OCI-LY3 (cell line): ENCODE results near the gene HYAL3.

ENCODE experiments used
- H2AFZ ChIP-seq: fragments of 200-600, 300-600 bp; shearing (Covaris generic); 2 replicates; pipeline ENCODE4 v1.6.0; 2014; ENCODE audit warnings: antibody characterized with exemption, low read depth, low read length
- H3K27ac ChIP-seq: fragments of 200-600, 300-600 bp; sonication (generic); 2 replicates; pipeline ENCODE4 v1.5.1; 2014; ENCODE audit warnings: mild to moderate bottlenecking, low read length, moderate library complexity, mixed read lengths
- H3K27me3 ChIP-seq: fragments of 200-600, 300-600 bp; sonication (generic); 2 replicates; pipeline ENCODE4 v1.6.1; 2014; ENCODE audit warnings: low read depth, low read length, mixed read lengths
- H3K36me3 ChIP-seq: fragments of 200-600, 300-600 bp; sonication (generic); replicated peaks from 2 replicates; pipeline ENCODE3; 2014; ENCODE audit warnings: low read depth, low read length, mixed read lengths
- H3K4me1 ChIP-seq: fragments of 300-600, 200-600 bp; sonication (generic); 2 replicates; pipeline ENCODE4 v1.6.1; 2014; ENCODE audit warnings: low read length, mixed read lengths
- H3K4me2 ChIP-seq: fragments of 200-600, 300-600 bp; sonication (generic); 2 replicates; pipeline ENCODE4 v1.6.1; 2014; ENCODE audit warnings: low read length, mixed read lengths
- H3K4me3 ChIP-seq: fragments of 300-600, 200-600 bp; sonication (generic); 2 replicates; pipeline ENCODE4 v1.5.1; 2014; ENCODE audit warnings: antibody characterized with exemption, mild to moderate bottlenecking, low read length, moderate library complexity
- H3K79me2 ChIP-seq: fragments of 300-600, 200-600 bp; shearing (Covaris generic); 2 replicates; pipeline ENCODE4 v1.6.1; 2014; ENCODE audit warnings: mild to moderate bottlenecking, low read length, mixed read lengths
- H3K9ac ChIP-seq: fragments of 300-600, 200-600 bp; shearing (Covaris generic); 2 replicates; pipeline ENCODE4 v1.6.0; 2014; ENCODE audit warnings: mild to moderate bottlenecking, low read length, moderate library complexity
- H3K9me3 ChIP-seq: fragments of 200-600, 300-600 bp; shearing (Covaris generic); 2 replicates; pipeline ENCODE4 v1.6.1; 2014; ENCODE audit warnings: low read length, mixed read lengths; ENCODE audit not compliant: insufficient read depth
- H4K20me1 ChIP-seq: fragments of 200-600, 300-600 bp; sonication (generic); 2 replicates; pipeline ENCODE4 v1.6.1; 2016; ENCODE audit warnings: low read length, mixed read lengths; ENCODE audit not compliant: insufficient read depth
- EZH2phosphoT487 ChIP-seq: fragments of 200-600 bp; shearing (Covaris generic); IDR thresholded peaks from 2 replicates; pipeline ENCODE4 v1.6.1; 2018; ENCODE audit warnings: antibody characterized with exemption, mixed run types, low read depth
- TF ChIP-seq, protein P1 (sequence below): fragments of 200-600, 300-600 bp; sonication (generic); IDR thresholded peaks from 2 replicates; pipeline ENCODE4 v1.5.1; 2014; ENCODE audit warnings: antibody characterized with exemption, low read length, low read depth

Gene HYAL3

DNA sequence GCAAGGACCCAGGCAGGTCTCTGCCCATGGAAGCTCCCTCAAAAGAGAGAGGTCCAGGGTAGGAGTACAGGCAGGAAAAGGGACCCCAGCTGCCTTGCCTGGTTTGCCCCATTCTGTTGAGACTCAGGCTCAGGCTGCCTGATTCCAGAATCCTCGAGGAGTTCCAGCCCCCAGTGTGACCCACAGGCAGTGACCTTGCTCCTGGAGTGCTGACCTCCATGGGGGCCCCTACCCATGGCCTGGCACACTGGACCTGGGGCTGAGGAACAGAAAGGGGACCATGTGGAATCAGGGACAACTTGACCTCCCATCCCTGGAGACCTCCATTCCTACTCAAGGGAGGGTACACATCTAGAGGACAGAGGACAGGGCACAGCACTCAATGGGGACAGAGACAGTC is 33.6 kb downstream of the HYAL3 start:
- TF ChIP-seq, protein P1, sequence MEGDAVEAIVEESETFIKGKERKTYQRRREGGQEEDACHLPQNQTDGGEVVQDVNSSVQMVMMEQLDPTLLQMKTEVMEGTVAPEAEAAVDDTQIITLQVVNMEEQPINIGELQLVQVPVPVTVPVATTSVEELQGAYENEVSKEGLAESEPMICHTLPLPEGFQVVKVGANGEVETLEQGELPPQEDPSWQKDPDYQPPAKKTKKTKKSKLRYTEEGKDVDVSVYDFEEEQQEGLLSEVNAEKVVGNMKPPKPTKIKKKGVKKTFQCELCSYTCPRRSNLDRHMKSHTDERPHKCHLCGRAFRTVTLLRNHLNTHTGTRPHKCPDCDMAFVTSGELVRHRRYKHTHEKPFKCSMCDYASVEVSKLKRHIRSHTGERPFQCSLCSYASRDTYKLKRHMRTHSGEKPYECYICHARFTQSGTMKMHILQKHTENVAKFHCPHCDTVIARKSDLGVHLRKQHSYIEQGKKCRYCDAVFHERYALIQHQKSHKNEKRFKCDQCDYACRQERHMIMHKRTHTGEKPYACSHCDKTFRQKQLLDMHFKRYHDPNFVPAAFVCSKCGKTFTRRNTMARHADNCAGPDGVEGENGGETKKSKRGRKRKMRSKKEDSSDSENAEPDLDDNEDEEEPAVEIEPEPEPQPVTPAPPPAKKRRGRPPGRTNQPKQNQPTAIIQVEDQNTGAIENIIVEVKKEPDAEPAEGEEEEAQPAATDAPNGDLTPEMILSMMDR, result no peak
- TF ChIP-seq EZH2phosphoT487, result no peak
- Histone ChIP-seq H3K4me2 (no peak overlapping the region), H3K9me3 (no peaks in the 10 kb centered on the region), H2AFZ (no peak overlapping the region), H3K79me2 (no peaks in the 10 kb centered on the region), H3K4me3 (no peak overlapping the region), H3K27ac (no peak overlapping the region), H3K36me3 (no peaks in the 10 kb centered on the region), H3K4me1 (peaks cover 10% of the 10 kb centered on the region), H4K20me1 (no peaks in the 10 kb centered on the region), H3K27me3 (peaks cover 26% of the 10 kb centered on the region), H3K9ac (no peak overlapping the region)

DNA sequence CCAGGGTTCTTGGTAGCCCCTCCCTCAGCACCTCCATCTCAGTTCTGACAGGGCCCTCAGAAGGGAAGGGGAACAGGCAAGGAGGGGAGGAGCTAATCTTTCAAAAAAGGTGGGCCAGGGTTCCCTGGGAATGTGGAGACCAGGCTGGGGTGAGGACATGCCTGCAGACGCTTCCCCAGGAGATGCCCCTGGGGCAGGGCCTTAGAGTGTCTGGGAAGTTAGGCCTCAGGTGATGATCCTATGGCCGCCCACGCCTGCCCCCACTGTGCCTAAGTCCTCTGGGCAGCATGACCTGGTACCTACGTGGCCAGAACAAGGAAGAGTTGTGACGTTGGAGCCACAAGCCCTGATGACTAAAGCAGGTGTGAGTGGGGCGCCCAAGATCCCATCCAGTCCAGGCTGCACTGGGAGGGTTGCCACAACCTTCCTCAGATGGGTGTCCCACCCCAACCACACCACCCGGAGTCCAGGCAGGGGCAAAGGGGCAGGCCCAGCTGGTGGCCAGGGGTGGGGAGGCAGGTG is 34.2 kb downstream of the HYAL3 start:
- Histone ChIP-seq H3K79me2 (no peaks in the 10 kb centered on the region), H3K27ac (no peak overlapping the region), H3K36me3 (no peaks in the 10 kb centered on the region), H3K4me3 (no peak overlapping the region), H3K9me3 (no peaks in the 10 kb centered on the region), H3K4me1 (peaks cover 10% of the 10 kb centered on the region), H4K20me1 (no peaks in the 10 kb centered on the region), H3K4me2 (no peak overlapping the region), H3K9ac (no peak overlapping the region), H3K27me3 (peaks cover 26% of the 10 kb centered on the region), H2AFZ (no peak overlapping the region)
- no peak for TF ChIP-seq EZH2phosphoT487
- TF ChIP-seq, protein P1, result no peak

DNA sequence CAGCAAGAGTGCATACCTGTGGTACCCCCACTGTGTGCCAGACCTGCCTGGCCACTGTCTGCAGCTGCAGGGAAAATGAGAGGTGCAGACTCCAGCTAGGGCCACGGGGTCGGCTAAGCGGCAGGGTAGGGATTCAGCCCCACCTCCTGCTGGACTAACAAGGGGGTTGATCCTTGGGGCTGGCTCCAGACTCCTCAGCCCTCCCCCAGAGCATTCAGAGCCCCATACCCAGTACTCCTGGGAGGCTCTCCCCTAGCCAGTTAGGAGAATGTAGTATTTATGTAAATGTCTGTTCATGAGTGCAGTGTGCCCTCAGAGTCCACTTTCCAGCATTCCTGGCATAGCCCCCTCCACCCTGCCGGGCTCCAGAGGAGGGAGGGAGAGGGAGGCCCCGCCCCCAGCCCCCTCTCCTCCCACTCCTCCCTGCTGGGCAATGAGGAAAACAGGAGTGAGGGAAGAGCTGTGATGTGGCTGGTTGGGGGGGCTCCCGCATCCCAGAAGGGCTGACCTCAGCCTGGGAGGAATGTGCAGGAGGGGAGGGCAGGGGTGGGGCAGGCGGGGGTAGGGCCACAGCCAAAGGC is 34.7 kb downstream of the HYAL3 start:
- Histone ChIP-seq H3K9ac (no peak overlapping the region), H3K36me3 (no peaks in the 10 kb centered on the region), H3K4me2 (no peak overlapping the region), H3K9me3 (no peaks in the 10 kb centered on the region), H3K27me3 (peaks cover 26% of the 10 kb centered on the region), H3K79me2 (no peaks in the 10 kb centered on the region), H2AFZ (no peak overlapping the region), H3K4me1 (peaks cover 13% of the 10 kb centered on the region), H3K4me3 (no peak overlapping the region), H4K20me1 (no peaks in the 10 kb centered on the region), H3K27ac (no peak overlapping the region)
- TF ChIP-seq, protein P1, result no peak
- TF ChIP-seq EZH2phosphoT487, result no peak

- peaks cover 5% of the 10 kb centered on the region for H3K36me3 ChIP-seq
- H3K4me1 ChIP-seq, result peaks cover 13% of the 10 kb centered on the region
- H3K9me3 ChIP-seq, result no peaks in the 10 kb centered on the region
- no peak overlapping the region for H3K4me3 ChIP-seq
- H3K27ac ChIP-seq, result no peak overlapping the region
- no peaks in the 10 kb centered on the region for H4K20me1 ChIP-seq
- H2AFZ ChIP-seq, result no peak overlapping the region
- no peak for TF ChIP-seq EZH2phosphoT487
- TF ChIP-seq, protein P1, result no peak
- no peak overlapping the region for H3K4me2 ChIP-seq
- H3K79me2 ChIP-seq, result no peaks in the 10 kb centered on the region
- no peak overlapping the region for H3K9ac ChIP-seq
- peaks cover 25% of the 10 kb centered on the region for H3K27me3 ChIP-seq
Measured at GRCh38 chr3:50263478-50264382, 35.5 kb downstream of the HYAL3 start.
